ENCODE results near the gene MUC22.

DNA sequence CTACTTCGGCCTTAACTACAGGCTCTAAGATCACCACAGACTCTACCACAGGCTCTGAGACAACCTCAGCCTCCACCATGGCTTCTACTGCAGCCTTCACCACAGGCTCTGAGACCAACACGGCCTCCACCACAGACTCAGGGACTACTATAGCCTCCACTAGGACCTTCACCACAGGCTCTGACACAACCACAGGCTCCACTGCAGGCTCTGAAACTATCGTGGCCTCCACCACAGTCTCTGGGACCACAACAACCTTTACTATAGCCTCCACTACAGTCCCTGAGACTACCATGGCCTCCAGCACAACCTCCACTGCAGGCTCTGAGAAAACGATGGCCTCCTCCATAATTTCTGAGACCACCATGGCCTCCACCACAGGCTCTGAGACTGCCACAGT, 15.3 kb downstream of the MUC22 start:
- TF ChIP-seq, protein P1, sequence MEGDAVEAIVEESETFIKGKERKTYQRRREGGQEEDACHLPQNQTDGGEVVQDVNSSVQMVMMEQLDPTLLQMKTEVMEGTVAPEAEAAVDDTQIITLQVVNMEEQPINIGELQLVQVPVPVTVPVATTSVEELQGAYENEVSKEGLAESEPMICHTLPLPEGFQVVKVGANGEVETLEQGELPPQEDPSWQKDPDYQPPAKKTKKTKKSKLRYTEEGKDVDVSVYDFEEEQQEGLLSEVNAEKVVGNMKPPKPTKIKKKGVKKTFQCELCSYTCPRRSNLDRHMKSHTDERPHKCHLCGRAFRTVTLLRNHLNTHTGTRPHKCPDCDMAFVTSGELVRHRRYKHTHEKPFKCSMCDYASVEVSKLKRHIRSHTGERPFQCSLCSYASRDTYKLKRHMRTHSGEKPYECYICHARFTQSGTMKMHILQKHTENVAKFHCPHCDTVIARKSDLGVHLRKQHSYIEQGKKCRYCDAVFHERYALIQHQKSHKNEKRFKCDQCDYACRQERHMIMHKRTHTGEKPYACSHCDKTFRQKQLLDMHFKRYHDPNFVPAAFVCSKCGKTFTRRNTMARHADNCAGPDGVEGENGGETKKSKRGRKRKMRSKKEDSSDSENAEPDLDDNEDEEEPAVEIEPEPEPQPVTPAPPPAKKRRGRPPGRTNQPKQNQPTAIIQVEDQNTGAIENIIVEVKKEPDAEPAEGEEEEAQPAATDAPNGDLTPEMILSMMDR (conservative IDR thresholded peaks at IDR 0.05 in 1 of 2, IDR thresholded peaks at IDR 0.05 in 1 of 2; ENCODE audit: low read depth in 1 of 2, low read length in 2 of 2), result no peak
- no peak for TF ChIP-seq EZH2 (IDR thresholded peaks at IDR 0.05; ENCODE audit: low read length, missing control alignments)

Data from fibroblast of lung (primary cell).